ENCODE measurements around the gene NLRP1.

DNA sequence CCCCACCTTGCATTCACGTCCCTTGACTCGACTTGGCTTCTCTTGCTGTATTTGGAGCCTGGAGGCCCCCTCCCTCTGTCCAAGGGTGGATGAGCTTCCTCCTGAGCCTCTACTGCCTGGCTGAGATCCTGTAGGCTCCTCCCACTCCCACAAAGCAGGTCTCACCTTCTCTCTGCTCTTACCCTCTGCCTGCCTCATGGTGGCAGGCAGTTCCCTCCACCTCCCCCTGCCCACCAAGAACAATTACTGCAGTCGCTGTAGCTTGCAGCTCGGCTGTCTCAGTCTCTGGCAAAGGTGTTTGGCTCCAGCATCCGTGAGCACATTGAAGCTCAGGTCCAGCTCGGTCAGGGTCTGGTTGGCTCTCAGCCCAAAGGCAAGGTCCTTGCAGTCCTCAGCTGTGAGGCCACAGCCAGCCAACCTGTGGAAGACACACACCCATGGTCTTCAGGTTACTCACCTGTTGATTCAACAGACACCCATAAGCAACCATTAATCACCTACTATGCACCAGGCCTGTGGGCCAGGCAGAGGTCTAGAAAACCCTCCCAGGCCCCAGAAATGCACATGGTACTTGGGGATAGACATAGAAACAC, 42.6 kb downstream of the NLRP1 start:
- TF ChIP-seq, protein P1, sequence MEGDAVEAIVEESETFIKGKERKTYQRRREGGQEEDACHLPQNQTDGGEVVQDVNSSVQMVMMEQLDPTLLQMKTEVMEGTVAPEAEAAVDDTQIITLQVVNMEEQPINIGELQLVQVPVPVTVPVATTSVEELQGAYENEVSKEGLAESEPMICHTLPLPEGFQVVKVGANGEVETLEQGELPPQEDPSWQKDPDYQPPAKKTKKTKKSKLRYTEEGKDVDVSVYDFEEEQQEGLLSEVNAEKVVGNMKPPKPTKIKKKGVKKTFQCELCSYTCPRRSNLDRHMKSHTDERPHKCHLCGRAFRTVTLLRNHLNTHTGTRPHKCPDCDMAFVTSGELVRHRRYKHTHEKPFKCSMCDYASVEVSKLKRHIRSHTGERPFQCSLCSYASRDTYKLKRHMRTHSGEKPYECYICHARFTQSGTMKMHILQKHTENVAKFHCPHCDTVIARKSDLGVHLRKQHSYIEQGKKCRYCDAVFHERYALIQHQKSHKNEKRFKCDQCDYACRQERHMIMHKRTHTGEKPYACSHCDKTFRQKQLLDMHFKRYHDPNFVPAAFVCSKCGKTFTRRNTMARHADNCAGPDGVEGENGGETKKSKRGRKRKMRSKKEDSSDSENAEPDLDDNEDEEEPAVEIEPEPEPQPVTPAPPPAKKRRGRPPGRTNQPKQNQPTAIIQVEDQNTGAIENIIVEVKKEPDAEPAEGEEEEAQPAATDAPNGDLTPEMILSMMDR (IDR thresholded peaks at IDR 0.05; ENCODE audit: insufficient read depth, low read length), result no peak
- no peak for TF ChIP-seq POLR2AphosphoS5 (IDR thresholded peaks at IDR 0.05; ENCODE audit: low read depth)

Data from HL-60 (cell line).